HepG2 (cell line): ENCODE results near the gene SIT1. TPM values are rescaled to one million over a fixed set of nuclear protein-coding genes. Genes with fewer than 3 reads are reported as not detected.

Experiments
- ATAC-seq: fragments of 200-7000 bp; cut with Tn5 transposase; 3 replicates; pipeline ENCODE4 v1.9.1; 2020; ENCODE audit warnings: mild to moderate bottlenecking, moderate library complexity
- BruUV-seq: library from RNA; stranded (reverse); fragments of 400-500 nt; replicated peaks from 2 replicates; lab custom pipeline; 2021; lab: Mats Ljungman, UMichigan
- CTCF ChIA-PET: fragments of 300-600 bp; formaldehyde crosslinking; extraction: SDS; loops from one replicate; lab custom pipeline; 2021; ENCODE audit warnings: low total read pairs, inconsistent platforms, low intra/inter-chr PET ratio; lab: Yijun Ruan, JAX
- POLR2A ChIA-PET: fragments of 350-600 bp; sonication (Branson Sonifier 250); formaldehyde crosslinking; loops from one replicate; lab custom pipeline; 2020; ENCODE audit warnings: antibody characterized with exemption, inconsistent platforms; lab: Yijun Ruan, JAX
- DNase-seq: peaks from one replicate; pipeline ENCODE4 v3.0.0-alpha.2; 2015; ENCODE audit warnings: low spot score
- FAIRE-seq: peaks from 3 replicates; lab custom pipeline; 2011; peaks lifted over from hg19 to GRCh38; lab: Jason Lieb, UNC
- H2AFZ ChIP-seq: one replicate; pipeline ENCODE4 v1.6.1; 2011; ENCODE audit warnings: low read length, inconsistent platforms
- H3K27ac ChIP-seq: fragments of 300-600 bp; 3 replicates; pipeline ENCODE4 v1.8.0; 2011; ENCODE audit warnings: mixed run types, mild to moderate bottlenecking, mixed read lengths, low read length, inconsistent platforms; ENCODE audit not compliant: insufficient read depth; ENCODE audit errors: extremely low read length
- H3K27me3 ChIP-seq, 2 experiments: fragments of 200-600 bp in 1 of 2; 2 replicates in 1 of 2; 3 replicates in 1 of 2; pipeline versions ENCODE4 v1.6.0 to v1.8.0; 2011; ENCODE audit warnings: low read length in 2 of 2, mild to moderate bottlenecking in 2 of 2, moderate library complexity in 2 of 2, inconsistent platforms in 1 of 2; ENCODE audit not compliant: insufficient read depth in 2 of 2, control insufficient read depth in 1 of 2
- H3K36me3 ChIP-seq, 2 experiments: fragments of 200-600 bp in 1 of 2; replicated peaks in 1 of 2; 2 replicates in 1 of 2; 3 replicates in 1 of 2; pipeline versions ENCODE4 v1.5.1 to v1.8.0; 2011; ENCODE audit warnings: low read length in 2 of 2, inconsistent platforms in 1 of 2; ENCODE audit not compliant: insufficient read depth in 2 of 2, control insufficient read depth in 1 of 2
- H3K4me1 ChIP-seq: 2 replicates; pipeline ENCODE4 v1.5.1; 2012; ENCODE audit warnings: low read length, inconsistent platforms; ENCODE audit not compliant: insufficient read depth
- H3K4me2 ChIP-seq: 2 replicates; pipeline ENCODE4 v1.6.0; 2011; ENCODE audit warnings: low read depth, low read length, inconsistent platforms
- H3K4me3 ChIP-seq, 3 experiments: fragments of 200-600 bp in 1 of 3; sonication (generic), shearing (Covaris generic) in 1 of 3; replicated peaks in 1 of 3; 2 replicates each; pipeline ENCODE4 v1.5.1; 2011 to 2016; ENCODE audit warnings: low read length in 3 of 3, inconsistent platforms in 2 of 3, low read depth in 2 of 3, mild to moderate bottlenecking in 2 of 3, control low read depth in 1 of 3, mixed read lengths in 1 of 3; ENCODE audit not compliant: insufficient read depth in 1 of 3
- H3K79me2 ChIP-seq: one replicate; pipeline ENCODE4 v1.6.1; 2011; ENCODE audit warnings: low read length, inconsistent platforms; ENCODE audit not compliant: insufficient read depth
- H3K9ac ChIP-seq: 2 replicates; pipeline ENCODE4 v1.6.0; 2011; ENCODE audit warnings: mild to moderate bottlenecking, low read depth, low read length, inconsistent platforms; ENCODE audit not compliant: insufficient read depth
- H3K9me3 ChIP-seq: 2 replicates; pipeline ENCODE4 v1.5.1; 2012; ENCODE audit warnings: mild to moderate bottlenecking, low read length
- H4K20me1 ChIP-seq: 2 replicates; pipeline ENCODE4 v1.6.0; 2011; ENCODE audit warnings: inconsistent platforms, mild to moderate bottlenecking, low read length, moderate library complexity; ENCODE audit not compliant: insufficient read depth
- RBAK ChIP-seq: sonication (generic); formaldehyde crosslinking; IDR thresholded peaks from 2 replicates; pipeline ENCODE4 v1.5.1; 2020; ENCODE audit warnings: mild to moderate bottlenecking, missing genetic modification reagents
- SAP130 ChIP-seq: IDR thresholded peaks from 2 replicates; pipeline ENCODE4 v1.6.1; 2016; ENCODE audit warnings: low read depth
- SNAPC4 ChIP-seq: sonication (generic); formaldehyde crosslinking; IDR thresholded peaks from 2 replicates; pipeline ENCODE4 v1.4.0; 2020; ENCODE audit warnings: mild to moderate bottlenecking, missing genetic modification reagents
- ZNF275 ChIP-seq: sonication (generic); formaldehyde crosslinking; IDR thresholded peaks from 2 replicates; pipeline ENCODE4 v1.8.0; 2022; ENCODE audit warnings: missing genetic modification reagents, mild to moderate bottlenecking, inconsistent platforms, borderline replicate concordance
- ZNF687 ChIP-seq: sonication (generic); formaldehyde crosslinking; IDR thresholded peaks from 2 replicates; pipeline ENCODE4 v1.5.1; 2020; ENCODE audit warnings: mild to moderate bottlenecking, missing genetic modification reagents, moderate library complexity
- WGBS: methylation state at CpG from one replicate; pipeline ENCODE4 v1.1.6; 2017; ENCODE audit warnings: low lambda C conversion rate; 5-methylcytosine and 5-hydroxymethylcytosine counted together
- in situ Hi-C: cut with HindIII; loops from 2 replicates; pipeline ENCODE4 v1.10.0; 2017; ENCODE audit warnings: low pct_unique_long_range_greater_than_20kb; ENCODE audit not compliant: extremely low pct_ligation_motif_present
- intact Hi-C: fragments of 100-400 bp; cut with micrococcal nuclease; formaldehyde crosslinking; loops from one replicate; pipeline ENCODE4 v1.10.0; 2022; ENCODE audit not compliant: unreplicated experiment
- polyA plus RNA-seq, 8 experiments: library from polyadenylated mRNA; depleted of rRNA in 3 of 8; stranded (reverse) in 7 of 8; unstranded in 1 of 8; fragments of >200 nt; fragmentation: Illumina TruSeq in 4 of 8; extraction: Trizol in 4 of 8; gene quantifications; 2 replicates each; pipeline versions ENCODE4 v1.2.1 to v1.2.3, GENCODE V29; 2011 to 2016; ENCODE audit warnings: low read depth in 4 of 8, missing spikeins in 1 of 8, mixed read lengths in 1 of 8; ENCODE audit not compliant: insufficient read depth in 1 of 8
- total RNA-seq, 5 experiments: library from RNA; depleted of rRNA; stranded (reverse); fragments of >200 nt; fragmentation: Illumina TruSeq; extraction: Trizol; gene quantifications; 2 replicates each; pipeline ENCODE4 v1.2.3, GENCODE V29; 2016; ENCODE audit warnings: low read depth in 1 of 5

SIT1 gene
- total and polyA plus RNA-seq, 2 of the 13 experiments (the other 11 are each of a cell fraction or from before 2014, with no cell fraction given): 0.09 to 6.7 TPM

GRCh38 chr9:35651956-35652828 is 1.5 kb upstream of the SIT1 start (continued):
- TF ChIP-seq RBAK: no peak

DNA sequence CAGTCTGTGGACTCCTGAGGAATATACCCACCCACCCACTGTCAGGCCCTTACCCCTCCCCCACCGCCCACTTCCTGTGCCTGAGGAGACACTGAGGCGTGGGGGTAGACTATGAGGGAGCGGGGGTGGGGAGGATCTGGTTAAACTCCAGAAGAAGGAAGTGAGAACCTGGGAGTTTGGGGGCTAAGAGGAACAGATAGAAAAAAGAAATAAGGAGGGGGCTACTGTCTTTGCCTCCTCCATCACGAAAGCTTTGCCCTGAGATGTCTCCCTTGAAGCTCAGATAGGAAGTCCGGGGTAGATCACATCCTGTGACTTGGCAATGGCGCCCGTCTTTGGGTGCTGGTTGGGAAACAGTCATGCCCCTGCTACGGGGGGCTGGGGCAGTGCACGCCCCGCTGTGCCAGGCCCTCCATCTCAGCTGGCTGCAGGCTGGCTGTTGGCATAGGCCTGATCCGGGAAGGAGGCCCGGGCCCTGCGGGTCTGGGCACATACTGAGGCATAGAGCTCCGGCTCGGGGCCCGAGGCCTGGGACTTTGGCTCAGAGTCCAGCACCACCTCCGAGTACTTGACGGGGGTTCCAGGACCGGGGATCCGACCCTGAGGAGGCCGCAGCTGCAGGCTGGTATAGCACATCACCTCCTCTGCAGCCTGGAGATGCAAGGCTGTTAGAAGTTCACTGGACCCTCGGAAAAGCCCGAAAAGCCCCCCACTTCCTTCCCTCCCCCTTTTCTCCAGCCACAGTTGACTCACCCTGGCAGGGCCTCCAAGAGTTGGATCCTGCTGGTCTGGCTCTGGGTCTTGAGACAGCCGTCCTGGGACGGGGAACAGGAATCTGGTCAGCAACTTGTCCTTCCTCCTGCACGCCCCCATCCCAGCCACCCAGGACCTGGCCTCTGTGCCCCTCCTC is 1.0 kb downstream of the SIT1 start:
- FAIRE-seq: no peak
- peak; percentile 30 for TF ChIP-seq ZNF687 (CRISPR knock-in tag)
- TF ChIP-seq SAP130 (CRISPR knock-in tag): 0 out of 2 replicates have a peak, but pooled peaks have one; percentile 7
- TF ChIP-seq ZNF275 (CRISPR knock-in tag): no peak
- no peak for TF ChIP-seq SNAPC4 (CRISPR knock-in tag)

More for the DNA sequence above, 1.0 kb downstream of the SIT1 start:
- no peaks in the 10 kb centered on the region for H3K79me2 ChIP-seq
- H3K4me2 ChIP-seq: peak overlapping the region; percentile 80
- peaks cover 2 to 22% of the 10 kb centered on the region in 2 experiments; a peak in 3 of 5 replicates for H3K27me3 ChIP-seq
- H3K4me3 ChIP-seq: peak overlapping the region; percentile 15 to 63 (median 54); a peak in 5 of 6 replicates
- no peaks in the 10 kb centered on the region for H4K20me1 ChIP-seq
- no peaks in the 10 kb centered on the region for H3K9me3 ChIP-seq
- H3K27ac ChIP-seq: no peak overlapping the region
- no TSS peak for BruUV-seq
- peaks cover 80% of the 10 kb centered on the region for H3K4me1 ChIP-seq
- no peaks in the 10 kb centered on the region for H3K36me3 ChIP-seq
- DNase-seq: no peak
- in situ Hi-C loops: loop anchor here (10.0 kb wide), 1 partner anchor 535 kb away; the partner anchor contains the start of gene ATOSB
- no peak overlapping the region for H2AFZ ChIP-seq
- ATAC-seq: no peak
- H3K9ac ChIP-seq: peak overlapping the region; percentile 17; the same call in 1 of the 2 replicates
- intact Hi-C loops: loop anchor here (10.0 kb wide), 2 partner anchors 45 to 235 kb away; no protein-coding TSS in a partner anchor
- ChIA-PET CTCF (no interaction called here), POLR2A (interaction anchor here (1.0 to 5.4 kb wide), 4 partner anchors 7 to 165 kb away, joined by 3 to 41 read pairs (median 6); partner anchors contain the start of genes ARHGEF39, CCDC107, HINT2 and RMRP)
- WGBS: 56% methylated on average over 9 of the region's 26 CpGs
